Stimulated activated CD8-positive, alpha-beta memory T cell treated with anti-CD3 and anti-CD28 coated beads, Interleukin-4, amount 100 ng/mL, for 24 hours (primary cell): Measurements from ENCODE around the gene IL6R.

Experiments used
- DNase-seq: peaks from one replicate; pipeline ENCODE4 v3.0.0-alpha.2; 2020; ENCODE audit warnings: low read depth

Gene IL6R

DNA sequence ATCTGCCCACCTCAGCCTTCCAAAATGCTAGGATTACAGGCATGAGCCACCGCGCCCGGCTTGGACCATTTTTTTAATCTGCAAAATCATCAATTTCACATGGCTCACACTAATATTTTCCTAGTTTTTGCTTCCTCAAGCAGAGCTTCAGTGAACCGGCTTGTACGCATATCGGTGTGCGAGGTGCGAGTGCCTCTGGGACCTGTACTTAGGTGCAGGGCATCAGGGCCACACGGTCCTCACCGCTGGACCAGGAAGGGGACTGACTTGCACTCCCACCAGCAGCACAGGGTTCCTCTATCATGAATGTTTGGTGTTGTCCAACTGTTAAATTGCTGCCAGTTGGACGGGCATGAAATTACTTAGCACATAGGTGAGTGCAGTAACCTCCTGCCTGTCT, 112.5 kb downstream of the IL6R start:
- DNase-seq: no peak
